HepG2 (cell line): ENCODE results near the gene ALB. TPM values are rescaled to one million over a fixed set of nuclear protein-coding genes. Genes with fewer than 3 reads are reported as not detected.

Experiments used
- BHLHE40 ChIP-seq: IDR thresholded peaks from 2 replicates; pipeline ENCODE4 v1.6.1; 2011; ENCODE audit warnings: low read length, improper control_type of control experiment
- ESRRA ChIP-seq: sonication (generic); formaldehyde crosslinking; IDR thresholded peaks from 2 replicates; pipeline ENCODE4 v1.5.1; 2020; ENCODE audit warnings: mild to moderate bottlenecking, low read depth, missing genetic modification reagents
- FOXK1 ChIP-seq: sonication (generic); formaldehyde crosslinking; IDR thresholded peaks from 2 replicates; pipeline ENCODE4 v1.4.0; 2020; ENCODE audit warnings: low read depth, missing genetic modification reagents, borderline replicate concordance
- HNRNPK ChIP-seq: fragments of 200-400 bp; formaldehyde crosslinking; IDR thresholded peaks from 2 replicates; pipeline ENCODE4 v1.6.1; 2018; ENCODE audit warnings: low read length, low read depth, moderate library complexity, mild to moderate bottlenecking; ENCODE audit not compliant: poor library complexity, severe bottlenecking
- KDM5B ChIP-seq: sonication (generic); formaldehyde crosslinking; IDR thresholded peaks from 2 replicates; pipeline ENCODE4 v1.4.0; 2020; ENCODE audit warnings: missing genetic modification reagents, mild to moderate bottlenecking, borderline replicate concordance
- MEF2D ChIP-seq: sonication (generic); formaldehyde crosslinking; IDR thresholded peaks from 2 replicates; pipeline ENCODE4 v1.5.1; 2020; ENCODE audit warnings: mild to moderate bottlenecking, missing genetic modification reagents
- MZF1 ChIP-seq: sonication (generic); formaldehyde crosslinking; IDR thresholded peaks from 2 replicates; pipeline ENCODE4 v1.8.1; 2023; ENCODE audit warnings: mild to moderate bottlenecking, missing genetic modification reagents, borderline replicate concordance
- PCBP1 ChIP-seq: fragments of 200-400 bp; formaldehyde crosslinking; IDR thresholded peaks from 2 replicates; pipeline ENCODE4 v1.6.1; 2017; ENCODE audit warnings: mild to moderate bottlenecking, low read depth, low read length, borderline replicate concordance
- POLR2A ChIP-seq, 2 experiments: IDR thresholded peaks; 2 replicates each; pipeline ENCODE4 v1.6.1; 2011; ENCODE audit warnings: low read depth in 2 of 2, low read length in 2 of 2, mild to moderate bottlenecking in 1 of 2, moderate library complexity in 1 of 2; ENCODE audit not compliant: insufficient read depth in 1 of 2
- RARG ChIP-seq: sonication (generic); formaldehyde crosslinking; IDR thresholded peaks from 2 replicates; pipeline ENCODE4 v1.4.0; 2020; ENCODE audit warnings: low read depth, mild to moderate bottlenecking, missing genetic modification reagents
- SSRP1 ChIP-seq: IDR thresholded peaks from 2 replicates; pipeline ENCODE4 v1.6.1; 2016; ENCODE audit warnings: control low read depth
- ZNF350 ChIP-seq: sonication (generic); formaldehyde crosslinking; IDR thresholded peaks from 2 replicates; pipeline ENCODE4 v1.4.0; 2020; ENCODE audit warnings: mild to moderate bottlenecking, low read depth, missing genetic modification reagents, borderline replicate concordance
- ZNF589 ChIP-seq: sonication (generic); formaldehyde crosslinking; conservative IDR thresholded peaks from 2 replicates; pipeline ENCODE4 v1.8.0; 2022; ENCODE audit warnings: mild to moderate bottlenecking, moderate library complexity, missing genetic modification reagents
- ZNF605 ChIP-seq: sonication (generic); formaldehyde crosslinking; IDR thresholded peaks from 2 replicates; pipeline ENCODE4 v1.8.0; 2022; ENCODE audit warnings: mild to moderate bottlenecking, missing genetic modification reagents
- ZNF713 ChIP-seq: sonication (generic); formaldehyde crosslinking; IDR thresholded peaks from 2 replicates; pipeline ENCODE4 v1.4.0; 2020; ENCODE audit warnings: mild to moderate bottlenecking, missing genetic modification reagents
- polyA plus RNA-seq, 8 experiments: library from polyadenylated mRNA; depleted of rRNA in 3 of 8; stranded (reverse) in 7 of 8; unstranded in 1 of 8; fragments of >200 nt; fragmentation: Illumina TruSeq in 4 of 8; extraction: Trizol in 4 of 8; gene quantifications; 2 replicates each; pipeline versions ENCODE4 v1.2.1 to v1.2.3, GENCODE V29; 2011 to 2016; ENCODE audit warnings: low read depth in 4 of 8, missing spikeins in 1 of 8, mixed read lengths in 1 of 8; ENCODE audit not compliant: insufficient read depth in 1 of 8
- total RNA-seq, 5 experiments: library from RNA; depleted of rRNA; stranded (reverse); fragments of >200 nt; fragmentation: Illumina TruSeq; extraction: Trizol; gene quantifications; 2 replicates each; pipeline ENCODE4 v1.2.3, GENCODE V29; 2016; ENCODE audit warnings: low read depth in 1 of 5
- TF ChIP-seq, protein P1 (sequence below): sonication (generic); formaldehyde crosslinking; IDR thresholded peaks from 2 replicates; pipeline ENCODE4 v1.4.0; 2020; ENCODE audit warnings: mild to moderate bottlenecking, missing genetic modification reagents, borderline replicate concordance
- TF ChIP-seq, protein P2 (sequence below): sonication (generic); formaldehyde crosslinking; IDR thresholded peaks from 2 replicates; pipeline ENCODE4 v1.5.1; 2020; ENCODE audit warnings: mild to moderate bottlenecking, missing genetic modification reagents, borderline replicate concordance
- TF ChIP-seq, protein P3 (sequence below): sonication (generic); IDR thresholded peaks from 2 replicates; pipeline ENCODE4 v1.6.1; 2016; ENCODE audit warnings: low read depth, borderline replicate concordance
- TF ChIP-seq, protein P4 (sequence below): sonication (generic); formaldehyde crosslinking; IDR thresholded peaks from 2 replicates; pipeline ENCODE4 v1.8.0; 2022; ENCODE audit warnings: mild to moderate bottlenecking, missing genetic modification reagents, moderate library complexity
- TF ChIP-seq, protein P5 (sequence below): conservative IDR thresholded peaks from 2 replicates; pipeline ENCODE4 v1.6.1; 2018; ENCODE audit warnings: missing genetic modification reagents

ALB gene
- total and polyA plus RNA-seq, 2 of the 13 experiments (the other 11 are each of a cell fraction or from before 2014, with no cell fraction given) = 22,259 to 22,625 TPM

DNA sequence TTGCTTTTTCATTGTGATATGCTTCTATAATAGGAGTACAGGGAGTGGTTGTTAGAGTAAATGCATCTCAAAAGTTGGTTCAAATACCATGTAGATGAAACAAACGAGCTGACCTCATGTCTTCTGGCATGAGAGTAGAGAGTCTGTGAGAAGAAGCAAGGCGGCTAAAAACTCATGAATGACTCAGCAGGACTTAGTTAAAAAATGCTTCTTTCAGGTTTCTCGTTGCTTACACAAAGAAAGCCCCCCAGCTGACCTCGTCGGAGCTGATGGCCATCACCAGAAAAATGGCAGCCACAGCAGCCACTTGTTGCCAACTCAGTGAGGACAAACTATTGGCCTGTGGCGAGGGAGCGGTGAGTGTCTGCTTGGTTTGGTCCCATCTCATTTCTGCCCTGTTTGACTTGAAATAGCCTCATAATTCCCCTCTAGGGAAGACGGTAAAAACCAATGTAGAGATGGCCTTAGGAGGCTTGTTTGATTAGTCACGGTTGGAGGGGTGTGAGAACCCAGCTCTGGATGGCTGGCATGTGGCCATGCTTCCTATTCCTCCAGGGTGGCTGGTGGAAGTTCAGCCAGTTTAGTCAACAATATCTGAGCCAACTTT lies 46.4 kb downstream of the ALB start (continued):
- TF ChIP-seq, protein P1, sequence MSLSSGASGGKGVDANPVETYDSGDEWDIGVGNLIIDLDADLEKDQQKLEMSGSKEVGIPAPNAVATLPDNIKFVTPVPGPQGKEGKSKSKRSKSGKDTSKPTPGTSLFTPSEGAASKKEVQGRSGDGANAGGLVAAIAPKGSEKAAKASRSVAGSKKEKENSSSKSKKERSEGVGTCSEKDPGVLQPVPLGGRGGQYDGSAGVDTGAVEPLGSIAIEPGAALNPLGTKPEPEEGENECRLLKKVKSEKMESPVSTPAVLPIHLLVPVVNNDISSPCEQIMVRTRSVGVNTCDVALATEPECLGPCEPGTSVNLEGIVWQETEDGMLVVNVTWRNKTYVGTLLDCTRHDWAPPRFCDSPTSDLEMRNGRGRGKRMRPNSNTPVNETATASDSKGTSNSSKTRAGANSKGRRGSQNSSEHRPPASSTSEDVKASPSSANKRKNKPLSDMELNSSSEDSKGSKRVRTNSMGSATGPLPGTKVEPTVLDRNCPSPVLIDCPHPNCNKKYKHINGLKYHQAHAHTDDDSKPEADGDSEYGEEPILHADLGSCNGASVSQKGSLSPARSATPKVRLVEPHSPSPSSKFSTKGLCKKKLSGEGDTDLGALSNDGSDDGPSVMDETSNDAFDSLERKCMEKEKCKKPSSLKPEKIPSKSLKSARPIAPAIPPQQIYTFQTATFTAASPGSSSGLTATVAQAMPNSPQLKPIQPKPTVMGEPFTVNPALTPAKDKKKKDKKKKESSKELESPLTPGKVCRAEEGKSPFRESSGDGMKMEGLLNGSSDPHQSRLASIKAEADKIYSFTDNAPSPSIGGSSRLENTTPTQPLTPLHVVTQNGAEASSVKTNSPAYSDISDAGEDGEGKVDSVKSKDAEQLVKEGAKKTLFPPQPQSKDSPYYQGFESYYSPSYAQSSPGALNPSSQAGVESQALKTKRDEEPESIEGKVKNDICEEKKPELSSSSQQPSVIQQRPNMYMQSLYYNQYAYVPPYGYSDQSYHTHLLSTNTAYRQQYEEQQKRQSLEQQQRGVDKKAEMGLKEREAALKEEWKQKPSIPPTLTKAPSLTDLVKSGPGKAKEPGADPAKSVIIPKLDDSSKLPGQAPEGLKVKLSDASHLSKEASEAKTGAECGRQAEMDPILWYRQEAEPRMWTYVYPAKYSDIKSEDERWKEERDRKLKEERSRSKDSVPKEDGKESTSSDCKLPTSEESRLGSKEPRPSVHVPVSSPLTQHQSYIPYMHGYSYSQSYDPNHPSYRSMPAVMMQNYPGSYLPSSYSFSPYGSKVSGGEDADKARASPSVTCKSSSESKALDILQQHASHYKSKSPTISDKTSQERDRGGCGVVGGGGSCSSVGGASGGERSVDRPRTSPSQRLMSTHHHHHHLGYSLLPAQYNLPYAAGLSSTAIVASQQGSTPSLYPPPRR (CRISPR knock-in tag) = no peak
- TF ChIP-seq SSRP1 (CRISPR knock-in tag) (peak; percentile 68; the same call in 1 of the 2 replicates), FOXK1 (peak; percentile 12; the same call in 1 of the 2 replicates), ZNF713 (CRISPR knock-in tag) (no peak), ZNF605 (CRISPR knock-in tag) (peak; percentile 65), MZF1 (CRISPR knock-in tag) (no peak), MEF2D (CRISPR knock-in tag) (no peak), BHLHE40 (no peak), PCBP1 (no peak), ZNF589 (CRISPR knock-in tag) (0 out of 2 replicates have a peak, but pooled peaks have one; percentile 39), RARG (CRISPR knock-in tag) (no peak), ESRRA (CRISPR knock-in tag) (no peak), KDM5B (CRISPR knock-in tag) (peak; percentile 46; the same call in 1 of the 2 replicates), ZNF350 (CRISPR knock-in tag) (peak; percentile 32; the same call in 1 of the 2 replicates), POLR2A (IDR thresholded peaks at IDR 0.05; ENCODE audit: insufficient read depth in 1 of 2, low read depth in 2 of 2, low read length in 2 of 2) (peak; percentile 37 to 80), HNRNPK (no peak)
- TF ChIP-seq, protein P2, sequence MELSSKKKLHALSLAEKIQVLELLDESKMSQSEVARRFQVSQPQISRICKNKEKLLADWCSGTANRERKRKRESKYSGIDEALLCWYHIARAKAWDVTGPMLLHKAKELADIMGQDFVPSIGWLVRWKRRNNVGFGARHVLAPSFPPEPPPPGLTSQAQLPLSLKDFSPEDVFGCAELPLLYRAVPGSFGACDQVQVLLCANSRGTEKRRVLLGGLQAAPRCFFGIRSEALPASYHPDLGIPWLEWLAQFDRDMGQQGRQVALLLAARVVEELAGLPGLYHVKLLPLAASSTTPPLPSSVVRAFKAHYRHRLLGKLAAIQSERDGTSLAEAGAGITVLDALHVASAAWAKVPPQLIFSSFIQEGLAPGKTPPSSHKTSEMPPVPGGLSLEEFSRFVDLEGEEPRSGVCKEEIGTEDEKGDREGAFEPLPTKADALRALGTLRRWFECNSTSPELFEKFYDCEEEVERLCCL (CRISPR knock-in tag) = 0 out of 2 replicates have a peak, but pooled peaks have one; percentile 19
- TF ChIP-seq, protein P3, sequence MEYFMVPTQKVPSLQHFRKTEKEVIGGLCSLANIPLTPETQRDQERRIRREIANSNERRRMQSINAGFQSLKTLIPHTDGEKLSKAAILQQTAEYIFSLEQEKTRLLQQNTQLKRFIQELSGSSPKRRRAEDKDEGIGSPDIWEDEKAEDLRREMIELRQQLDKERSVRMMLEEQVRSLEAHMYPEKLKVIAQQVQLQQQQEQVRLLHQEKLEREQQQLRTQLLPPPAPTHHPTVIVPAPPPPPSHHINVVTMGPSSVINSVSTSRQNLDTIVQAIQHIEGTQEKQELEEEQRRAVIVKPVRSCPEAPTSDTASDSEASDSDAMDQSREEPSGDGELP = no peak
- TF ChIP-seq, protein P4, sequence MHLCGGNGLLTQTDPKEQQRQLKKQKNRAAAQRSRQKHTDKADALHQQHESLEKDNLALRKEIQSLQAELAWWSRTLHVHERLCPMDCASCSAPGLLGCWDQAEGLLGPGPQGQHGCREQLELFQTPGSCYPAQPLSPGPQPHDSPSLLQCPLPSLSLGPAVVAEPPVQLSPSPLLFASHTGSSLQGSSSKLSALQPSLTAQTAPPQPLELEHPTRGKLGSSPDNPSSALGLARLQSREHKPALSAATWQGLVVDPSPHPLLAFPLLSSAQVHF (CRISPR knock-in tag) = peak; percentile 49; the same call in 1 of the 2 replicates
- TF ChIP-seq, protein P5, sequence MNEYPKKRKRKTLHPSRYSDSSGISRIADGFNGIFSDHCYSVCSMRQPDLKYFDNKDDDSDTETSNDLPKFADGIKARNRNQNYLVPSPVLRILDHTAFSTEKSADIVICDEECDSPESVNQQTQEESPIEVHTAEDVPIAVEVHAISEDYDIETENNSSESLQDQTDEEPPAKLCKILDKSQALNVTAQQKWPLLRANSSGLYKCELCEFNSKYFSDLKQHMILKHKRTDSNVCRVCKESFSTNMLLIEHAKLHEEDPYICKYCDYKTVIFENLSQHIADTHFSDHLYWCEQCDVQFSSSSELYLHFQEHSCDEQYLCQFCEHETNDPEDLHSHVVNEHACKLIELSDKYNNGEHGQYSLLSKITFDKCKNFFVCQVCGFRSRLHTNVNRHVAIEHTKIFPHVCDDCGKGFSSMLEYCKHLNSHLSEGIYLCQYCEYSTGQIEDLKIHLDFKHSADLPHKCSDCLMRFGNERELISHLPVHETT (CRISPR knock-in tag) = no peak
